Measurements from ENCODE around the gene PGM5. TPM values are rescaled to one million over a fixed set of nuclear protein-coding genes. Genes with fewer than 3 reads are reported as not detected.
"Not testable (repeated sequence)": the region's sequence is repeated elsewhere in the genome, so short reads cannot be mapped to it uniquely, and the experiment has no call there.

Gene PGM5
- total and polyA plus RNA-seq, 4 donors = 4.3 to 51.7 (median 12.0) TPM

DNA sequence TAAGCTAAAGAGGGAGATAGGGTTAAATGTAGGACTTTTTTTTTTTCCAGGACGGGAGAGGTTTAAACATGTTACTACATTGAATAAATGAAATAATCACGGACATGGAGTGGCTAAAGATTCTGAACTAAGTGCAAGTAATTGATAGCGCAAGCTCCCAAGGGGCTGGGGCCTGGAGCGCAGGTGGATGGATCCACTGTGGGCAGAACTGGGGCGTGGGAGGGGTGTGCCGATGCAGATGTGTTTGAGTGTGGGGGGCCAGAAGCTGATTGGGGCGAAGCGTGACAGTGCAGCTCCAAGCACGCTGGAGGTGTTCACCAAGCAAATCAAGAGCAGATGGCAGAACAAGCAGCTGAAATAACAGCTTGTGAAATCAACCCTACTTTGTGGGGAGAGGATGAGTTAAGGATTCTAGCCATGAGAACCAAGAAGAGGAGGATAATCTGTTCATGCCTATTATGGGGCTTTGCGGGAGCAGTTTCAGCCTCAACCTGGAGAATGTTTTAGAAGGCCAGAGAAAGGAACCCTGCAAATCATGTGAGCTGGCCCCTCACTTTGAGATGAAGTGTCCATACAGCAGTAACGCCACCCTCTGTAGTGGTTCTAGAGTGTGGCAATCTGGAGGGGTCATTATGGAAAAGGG, 25.8 kb upstream of the PGM5 start:
- not testable (repeated sequence) for H3K27me3 ChIP-seq (ENCODE audit: control insufficient read depth in 3 of 3, insufficient read depth in 3 of 3, low read length in 2 of 3); H3K27ac ChIP-seq (ENCODE audit: low read depth in 1 of 2, low read length in 1 of 2); H3K36me3 ChIP-seq (ENCODE audit: control insufficient read depth in 4 of 4, insufficient read depth in 4 of 4, low read length in 4 of 4); H3K9ac ChIP-seq (ENCODE audit: insufficient read depth in 1 of 2, low read length in 2 of 2); ATAC-seq (ENCODE audit: insufficient read depth, low FRiP score); DNase-seq; H3K4me1 ChIP-seq (ENCODE audit: control insufficient read depth in 5 of 5, insufficient read depth in 5 of 5, low read length in 5 of 5); H3K4me3 ChIP-seq; H3K9me3 ChIP-seq (ENCODE audit: control insufficient read depth in 4 of 4, insufficient read depth in 3 of 4, low read length in 3 of 4)
- 88 to 96% methylated on average over 5 to 7 of the region's 11 CpGs for WGBS, 2 donors

DNA sequence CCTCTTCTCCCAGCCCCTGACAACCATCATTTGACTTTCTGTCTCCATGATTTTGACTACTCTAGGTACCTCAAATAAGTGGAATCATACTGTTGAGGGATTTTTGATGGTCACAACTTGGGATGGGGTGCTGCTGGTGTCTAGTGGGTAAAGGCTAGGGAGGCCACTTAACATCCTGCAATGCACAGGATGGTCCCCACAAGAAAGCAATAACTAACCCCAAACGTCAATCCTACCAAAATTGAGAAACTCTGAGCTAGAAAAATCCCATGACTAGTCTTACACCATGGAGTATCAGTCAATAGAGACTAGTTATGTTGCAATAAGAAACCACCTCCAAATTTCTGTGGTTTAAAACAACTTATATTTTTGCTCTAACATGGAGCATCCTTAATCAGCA, 24.3 kb upstream of the PGM5 start:
- not testable (repeated sequence) for H3K4me3 ChIP-seq; H3K9me3 ChIP-seq (ENCODE audit: control insufficient read depth in 4 of 4, insufficient read depth in 3 of 4, low read length in 3 of 4); H3K27ac ChIP-seq (ENCODE audit: low read depth in 1 of 2, low read length in 1 of 2); DNase-seq; H3K36me3 ChIP-seq (ENCODE audit: control insufficient read depth in 4 of 4, insufficient read depth in 4 of 4, low read length in 4 of 4); ATAC-seq (ENCODE audit: insufficient read depth, low FRiP score); H3K4me1 ChIP-seq (ENCODE audit: control insufficient read depth in 5 of 5, insufficient read depth in 5 of 5, low read length in 5 of 5); H3K27me3 ChIP-seq (ENCODE audit: control insufficient read depth in 3 of 3, insufficient read depth in 3 of 3, low read length in 2 of 3); H3K9ac ChIP-seq (ENCODE audit: insufficient read depth in 1 of 2, low read length in 2 of 2)
- 38 to 63% methylated on average over 1 of the region's 1 CpG for WGBS, 2 donors

DNA sequence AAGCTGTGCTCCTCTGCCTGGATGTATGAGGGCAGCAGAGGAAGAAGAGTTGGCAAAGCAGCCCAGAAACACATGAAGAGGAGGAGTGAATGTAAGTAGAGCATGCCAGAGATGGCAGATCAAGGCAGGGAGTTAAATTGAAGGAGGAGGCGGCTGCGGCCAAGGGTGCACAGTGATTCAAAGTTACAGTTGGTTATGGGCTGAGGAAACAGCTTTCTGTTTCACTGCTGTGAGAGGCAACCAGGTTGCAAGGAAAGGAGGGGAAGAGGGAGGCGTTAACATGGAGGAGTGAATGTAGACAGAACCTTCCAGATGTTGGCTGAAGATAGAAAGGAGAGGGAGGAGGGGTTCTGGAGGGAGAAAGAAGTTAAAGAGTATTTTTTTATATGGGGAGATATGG, 20.5 kb upstream of the PGM5 start:
- H3K27ac ChIP-seq (ENCODE audit: low read depth in 1 of 2, low read length in 1 of 2); H3K9me3 ChIP-seq (ENCODE audit: control insufficient read depth in 4 of 4, insufficient read depth in 3 of 4, low read length in 3 of 4); H3K4me3 ChIP-seq; H3K4me1 ChIP-seq (ENCODE audit: control insufficient read depth in 5 of 5, insufficient read depth in 5 of 5, low read length in 5 of 5); H3K9ac ChIP-seq (ENCODE audit: insufficient read depth in 1 of 2, low read length in 2 of 2); H3K27me3 ChIP-seq (ENCODE audit: control insufficient read depth in 3 of 3, insufficient read depth in 3 of 3, low read length in 2 of 3); DNase-seq; H3K36me3 ChIP-seq (ENCODE audit: control insufficient read depth in 4 of 4, insufficient read depth in 4 of 4, low read length in 4 of 4): not testable (repeated sequence)
- ATAC-seq (ENCODE audit: insufficient read depth, low FRiP score) = peak; percentile 22
- WGBS, 2 donors = 44 to 81% methylated on average over 2 of the region's 3 CpGs

DNA sequence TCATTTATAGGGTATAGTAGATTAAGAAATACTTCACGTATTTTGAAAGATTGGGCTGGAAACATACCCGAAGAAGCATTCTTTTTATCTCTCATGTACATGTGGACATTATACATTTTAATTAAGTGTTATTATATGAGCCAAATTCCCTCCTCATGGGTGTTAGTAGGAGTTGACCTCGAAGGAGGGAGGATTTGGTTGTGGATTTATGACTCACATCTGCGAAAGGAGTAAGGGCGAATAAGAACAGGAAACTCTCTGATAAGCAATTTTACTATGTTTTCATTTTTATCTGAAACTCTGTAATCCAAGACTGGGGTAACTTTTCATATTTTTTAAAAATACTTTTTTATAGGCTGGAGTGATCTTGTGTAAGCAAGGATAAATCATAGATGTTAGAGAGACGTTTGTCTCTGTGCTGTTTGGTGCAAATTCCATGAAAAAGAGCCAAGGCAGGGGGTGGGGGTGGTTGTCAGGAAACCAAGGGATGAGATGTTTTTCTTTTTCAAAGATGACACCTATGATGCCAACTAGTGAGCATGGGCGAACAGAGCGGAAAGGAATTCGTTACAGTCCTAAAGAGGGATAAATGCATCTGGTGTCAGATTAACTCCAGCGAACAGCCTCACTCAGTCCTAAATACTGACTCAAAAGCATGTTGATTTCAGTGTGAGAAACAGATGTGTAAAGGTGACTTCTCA, 19.6 kb upstream of the PGM5 start:
- not testable (repeated sequence) for H3K9ac ChIP-seq (ENCODE audit: insufficient read depth in 1 of 2, low read length in 2 of 2); DNase-seq; H3K4me1 ChIP-seq (ENCODE audit: control insufficient read depth in 5 of 5, insufficient read depth in 5 of 5, low read length in 5 of 5); H3K27me3 ChIP-seq (ENCODE audit: control insufficient read depth in 3 of 3, insufficient read depth in 3 of 3, low read length in 2 of 3); H3K9me3 ChIP-seq (ENCODE audit: control insufficient read depth in 4 of 4, insufficient read depth in 3 of 4, low read length in 3 of 4); H3K4me3 ChIP-seq; H3K27ac ChIP-seq (ENCODE audit: low read depth in 1 of 2, low read length in 1 of 2); H3K36me3 ChIP-seq (ENCODE audit: control insufficient read depth in 4 of 4, insufficient read depth in 4 of 4, low read length in 4 of 4)
- 67 to 75% methylated on average over 4 of the region's 10 CpGs for WGBS, 2 donors
- ATAC-seq (ENCODE audit: insufficient read depth, low FRiP score) = peak; percentile 64

DNA sequence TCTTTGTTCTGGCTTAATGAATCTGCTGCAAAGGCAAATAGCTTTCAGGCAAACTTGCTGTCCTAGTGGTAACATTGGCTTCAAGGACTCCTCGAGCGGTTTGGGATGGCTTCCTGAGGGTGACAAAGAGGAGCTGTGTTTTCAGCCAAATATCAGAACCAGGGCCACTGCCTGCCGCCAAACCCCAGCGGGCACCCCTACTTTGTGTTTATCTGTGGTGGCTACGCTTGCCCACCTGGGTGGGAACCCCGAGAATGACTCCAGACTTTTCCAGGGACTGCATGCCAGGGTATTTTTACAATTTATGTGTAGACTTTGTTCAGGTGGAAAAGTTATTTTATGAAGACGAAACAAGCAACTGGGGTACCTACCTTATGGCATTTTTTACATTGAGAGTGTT, 18.4 kb upstream of the PGM5 start:
- H3K36me3 ChIP-seq (ENCODE audit: control insufficient read depth in 4 of 4, insufficient read depth in 4 of 4, low read length in 4 of 4); H3K27ac ChIP-seq (ENCODE audit: low read depth in 1 of 2, low read length in 1 of 2); H3K9ac ChIP-seq (ENCODE audit: insufficient read depth in 1 of 2, low read length in 2 of 2); H3K4me3 ChIP-seq; H3K9me3 ChIP-seq (ENCODE audit: control insufficient read depth in 4 of 4, insufficient read depth in 3 of 4, low read length in 3 of 4); H3K27me3 ChIP-seq (ENCODE audit: control insufficient read depth in 3 of 3, insufficient read depth in 3 of 3, low read length in 2 of 3); DNase-seq; ATAC-seq (ENCODE audit: insufficient read depth, low FRiP score); H3K4me1 ChIP-seq (ENCODE audit: control insufficient read depth in 5 of 5, insufficient read depth in 5 of 5, low read length in 5 of 5): not testable (repeated sequence)
- 83 to 98% methylated on average over 7 of the region's 7 CpGs for WGBS, 2 donors

DNA sequence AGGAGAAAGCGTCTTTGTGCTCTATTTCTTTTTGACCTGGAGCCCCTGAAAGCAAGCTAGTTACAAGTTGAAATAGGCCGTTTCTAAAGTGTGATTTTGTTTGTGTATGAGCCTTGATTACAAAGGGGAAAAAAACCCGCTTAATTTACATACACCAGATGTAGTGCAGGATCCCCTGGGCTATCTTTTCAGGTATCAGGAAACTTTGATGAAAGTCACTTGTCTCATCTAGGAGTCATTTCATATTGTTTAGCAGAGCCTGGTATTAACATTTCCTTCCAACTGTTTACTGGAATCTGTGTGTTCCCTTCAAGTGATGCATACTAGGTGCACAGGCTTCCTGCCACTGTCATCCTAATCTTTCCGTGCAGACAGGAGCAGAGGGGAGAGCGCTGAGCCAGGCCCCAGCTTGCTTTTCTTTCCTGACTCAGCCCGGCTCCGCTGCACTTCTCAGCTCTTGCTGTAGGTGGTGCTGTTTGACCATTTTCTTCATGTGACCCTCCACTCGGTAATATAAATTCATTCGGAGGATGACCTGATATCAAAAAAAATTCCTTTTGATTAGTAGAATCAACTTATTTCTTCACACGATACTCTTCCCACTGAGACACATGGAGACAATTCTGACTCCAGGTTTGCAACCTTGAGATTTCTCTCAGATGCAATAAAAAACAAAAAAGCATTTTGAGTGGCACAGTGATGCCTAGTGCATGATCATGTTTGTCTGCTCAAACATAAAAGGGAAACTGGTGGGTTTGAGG, 14.0 kb upstream of the PGM5 start:
- not testable (repeated sequence) for H3K27me3 ChIP-seq (ENCODE audit: control insufficient read depth in 3 of 3, insufficient read depth in 3 of 3, low read length in 2 of 3); H3K9me3 ChIP-seq (ENCODE audit: control insufficient read depth in 4 of 4, insufficient read depth in 3 of 4, low read length in 3 of 4); H3K9ac ChIP-seq (ENCODE audit: insufficient read depth in 1 of 2, low read length in 2 of 2); H3K27ac ChIP-seq (ENCODE audit: low read depth in 1 of 2, low read length in 1 of 2); DNase-seq; H3K36me3 ChIP-seq (ENCODE audit: control insufficient read depth in 4 of 4, insufficient read depth in 4 of 4, low read length in 4 of 4); H3K4me3 ChIP-seq; H3K4me1 ChIP-seq (ENCODE audit: control insufficient read depth in 5 of 5, insufficient read depth in 5 of 5, low read length in 5 of 5)
- WGBS, 2 donors = 11 to 16% methylated on average over 4 of the region's 10 CpGs
- peak; percentile 88 for ATAC-seq (ENCODE audit: insufficient read depth, low FRiP score)

DNA sequence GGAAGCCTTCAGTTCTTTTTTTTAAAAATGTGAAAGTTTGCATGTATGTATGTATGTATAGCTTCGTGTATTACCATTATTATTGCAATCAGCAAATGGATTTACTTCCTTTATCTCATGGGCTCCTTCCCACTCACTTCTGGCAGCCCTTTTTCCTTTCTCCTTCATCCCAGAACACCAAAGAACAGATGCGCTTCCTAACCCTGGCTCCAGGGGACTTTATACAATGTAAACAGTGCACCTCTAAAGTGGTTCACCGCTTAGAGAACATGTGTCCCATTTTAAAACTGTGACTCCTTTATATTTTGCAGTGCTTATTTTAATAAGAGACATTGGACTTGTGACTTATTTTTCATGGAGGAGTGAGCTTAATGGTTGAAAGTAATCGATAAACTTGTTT, 13.2 kb upstream of the PGM5 start:
- not testable (repeated sequence) for H3K4me1 ChIP-seq (ENCODE audit: control insufficient read depth in 5 of 5, insufficient read depth in 5 of 5, low read length in 5 of 5); DNase-seq; H3K27me3 ChIP-seq (ENCODE audit: control insufficient read depth in 3 of 3, insufficient read depth in 3 of 3, low read length in 2 of 3); H3K9ac ChIP-seq (ENCODE audit: insufficient read depth in 1 of 2, low read length in 2 of 2); H3K36me3 ChIP-seq (ENCODE audit: control insufficient read depth in 4 of 4, insufficient read depth in 4 of 4, low read length in 4 of 4); H3K9me3 ChIP-seq (ENCODE audit: control insufficient read depth in 4 of 4, insufficient read depth in 3 of 4, low read length in 3 of 4); H3K27ac ChIP-seq (ENCODE audit: low read depth in 1 of 2, low read length in 1 of 2); ATAC-seq (ENCODE audit: insufficient read depth, low FRiP score); H3K4me3 ChIP-seq
- WGBS, 2 donors = 64 to 77% methylated on average over 3 of the region's 4 CpGs

DNA sequence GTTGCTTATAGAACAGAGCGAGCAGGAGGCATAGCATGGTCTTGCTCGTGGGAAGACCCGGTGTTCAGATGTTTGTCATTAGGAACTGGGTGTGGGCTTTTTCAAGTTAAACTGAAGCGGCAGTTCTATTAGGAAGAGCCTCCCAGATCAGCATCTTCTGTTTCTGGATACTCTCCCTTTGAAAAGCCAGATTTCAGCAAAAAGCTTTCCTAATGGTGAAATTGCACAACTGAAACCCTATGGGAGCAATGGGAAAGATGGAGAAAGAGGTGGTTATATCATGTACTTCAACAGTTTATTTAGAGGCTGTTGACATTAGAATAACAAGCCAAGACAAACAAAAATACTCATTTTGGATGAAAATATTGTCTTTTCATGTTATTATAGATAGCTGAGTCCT, 12.4 kb upstream of the PGM5 start:
- not testable (repeated sequence) for H3K4me3 ChIP-seq; H3K27ac ChIP-seq (ENCODE audit: low read depth in 1 of 2, low read length in 1 of 2); H3K4me1 ChIP-seq (ENCODE audit: control insufficient read depth in 5 of 5, insufficient read depth in 5 of 5, low read length in 5 of 5); H3K27me3 ChIP-seq (ENCODE audit: control insufficient read depth in 3 of 3, insufficient read depth in 3 of 3, low read length in 2 of 3); ATAC-seq (ENCODE audit: insufficient read depth, low FRiP score); H3K36me3 ChIP-seq (ENCODE audit: control insufficient read depth in 4 of 4, insufficient read depth in 4 of 4, low read length in 4 of 4); H3K9ac ChIP-seq (ENCODE audit: insufficient read depth in 1 of 2, low read length in 2 of 2); H3K9me3 ChIP-seq (ENCODE audit: control insufficient read depth in 4 of 4, insufficient read depth in 3 of 4, low read length in 3 of 4)
- WGBS, 2 donors = 57 to 78% methylated on average over 3 of the region's 4 CpGs
- peak in 2 of 3 donors; percentile 59 to 73 for DNase-seq

Measured in lung (tissue), 10 donors.